Raji (cell line): ENCODE data around the gene EPB42.

Experiments
- POLR2A ChIP-seq: IDR thresholded peaks from 2 replicates; pipeline ENCODE4 v1.6.1; 2011; ENCODE audit warnings: low read depth, low read length, control low read depth; ENCODE audit not compliant: insufficient read depth

Gene EPB42

GRCh38 chr15:43226436-43227305, 5.9 kb upstream of the EPB42 start:
- no peak for TF ChIP-seq POLR2A

- no peak for TF ChIP-seq POLR2A
Observed at GRCh38 chr15:43225201-43225949, 4.6 kb upstream of the EPB42 start.

- no peak for TF ChIP-seq POLR2A
Observed at GRCh38 chr15:43221422-43221821, 604 bp upstream of the EPB42 start.

GRCh38 chr15:43219929-43220928, 589 bp downstream of the EPB42 start:
- TF ChIP-seq POLR2A, result no peak

GRCh38 chr15:43218908-43219706, 1.7 kb downstream of the EPB42 start:
- no peak for TF ChIP-seq POLR2A

GRCh38 chr15:43215961-43216360, 4.9 kb downstream of the EPB42 start:
- no peak for TF ChIP-seq POLR2A

GRCh38 chr15:43214592-43215295, 6.1 kb downstream of the EPB42 start:
- TF ChIP-seq POLR2A, result no peak

GRCh38 chr15:43214169-43214568, 6.6 kb downstream of the EPB42 start:
- TF ChIP-seq POLR2A, result no peak

GRCh38 chr15:43213466-43213865, 7.4 kb downstream of the EPB42 start:
- no peak for TF ChIP-seq POLR2A

GRCh38 chr15:43212951-43213350, 7.9 kb downstream of the EPB42 start:
- no peak for TF ChIP-seq POLR2A

- TF ChIP-seq POLR2A, result no peak
Observed at GRCh38 chr15:43212299-43212698, 8.5 kb downstream of the EPB42 start.

GRCh38 chr15:43211224-43211735, 9.5 kb downstream of the EPB42 start:
- TF ChIP-seq POLR2A, result no peak

GRCh38 chr15:43210807-43211206, 10.0 kb downstream of the EPB42 start:
- TF ChIP-seq POLR2A, result no peak
